Activated CD4-positive, CD25-positive, alpha-beta regulatory T cell treated with anti-CD3 and anti-CD28 coated beads, Interleukin-2, amount 50 U/mL, for 72 hours (primary cell): ENCODE results near the gene PSME3.
"Not testable (repeated sequence)": the region's sequence is repeated elsewhere in the genome, so short reads cannot be mapped to it uniquely, and the experiment has no call there.

Experiments used
- DNase-seq: peaks from one replicate; pipeline ENCODE4 v3.0.0; 2021

PSME3 gene

DNA sequence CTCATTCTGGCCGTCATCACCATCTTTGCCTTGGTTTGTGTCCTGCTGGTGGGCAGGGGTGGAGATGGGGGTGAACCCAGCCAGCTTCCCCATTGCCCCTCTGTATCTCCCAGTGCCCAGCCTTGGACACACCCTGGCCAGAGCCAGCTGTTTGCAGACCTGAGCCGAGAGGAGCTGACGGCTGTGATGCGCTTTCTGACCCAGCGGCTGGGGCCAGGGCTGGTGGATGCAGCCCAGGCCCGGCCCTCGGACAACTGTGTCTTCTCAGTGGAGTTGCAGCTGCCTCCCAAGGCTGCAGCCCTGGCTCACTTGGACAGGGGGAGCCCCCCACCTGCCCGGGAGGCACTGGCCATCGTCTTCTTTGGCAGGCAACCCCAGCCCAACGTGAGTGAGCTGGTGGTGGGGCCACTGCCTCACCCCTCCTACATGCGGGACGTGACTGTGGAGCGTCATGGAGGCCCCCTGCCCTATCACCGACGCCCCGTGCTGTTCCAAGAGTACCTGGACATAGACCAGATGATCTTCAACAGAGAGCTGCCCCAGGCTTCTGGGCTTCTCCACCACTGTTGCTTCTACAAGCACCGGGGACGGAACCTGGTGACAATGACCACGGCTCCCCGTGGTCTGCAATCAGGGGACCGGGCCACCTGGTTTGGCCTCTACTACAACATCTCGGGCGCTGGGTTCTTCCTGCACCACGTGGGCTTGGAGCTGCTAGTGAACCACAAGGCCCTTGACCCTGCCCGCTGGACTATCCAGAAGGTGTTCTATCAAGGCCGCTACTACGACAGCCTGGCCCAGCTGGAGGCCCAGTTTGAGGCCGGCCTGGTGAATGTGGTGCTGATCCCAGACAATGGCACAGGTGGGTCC is 18.4 kb downstream of the PSME3 start:
- not testable (repeated sequence) for DNase-seq

GRCh38 chr17:42852351-42852750 is 19.2 kb downstream of the PSME3 start:
- no peak for DNase-seq

DNA sequence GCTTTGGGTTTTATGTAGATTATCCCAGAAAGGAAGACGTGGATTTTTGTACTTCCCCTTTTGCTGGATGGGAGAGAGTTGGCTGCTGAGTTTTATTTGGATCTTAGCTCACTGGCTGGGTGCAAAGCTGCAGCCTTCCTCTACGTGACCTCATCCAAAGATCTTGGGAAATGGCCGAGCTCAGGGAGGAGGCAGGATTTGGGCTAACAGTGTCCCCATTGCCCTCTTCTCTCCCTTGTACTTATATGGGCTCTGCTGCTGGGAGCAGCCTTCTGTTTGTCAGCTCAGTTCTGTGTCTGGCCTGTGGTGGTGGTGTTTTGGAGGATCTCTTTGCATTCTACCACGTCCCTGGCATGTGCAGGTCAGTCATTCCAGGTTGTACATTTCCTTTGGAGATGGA is 19.8 kb downstream of the PSME3 start:
- DNase-seq, result no peak

DNA sequence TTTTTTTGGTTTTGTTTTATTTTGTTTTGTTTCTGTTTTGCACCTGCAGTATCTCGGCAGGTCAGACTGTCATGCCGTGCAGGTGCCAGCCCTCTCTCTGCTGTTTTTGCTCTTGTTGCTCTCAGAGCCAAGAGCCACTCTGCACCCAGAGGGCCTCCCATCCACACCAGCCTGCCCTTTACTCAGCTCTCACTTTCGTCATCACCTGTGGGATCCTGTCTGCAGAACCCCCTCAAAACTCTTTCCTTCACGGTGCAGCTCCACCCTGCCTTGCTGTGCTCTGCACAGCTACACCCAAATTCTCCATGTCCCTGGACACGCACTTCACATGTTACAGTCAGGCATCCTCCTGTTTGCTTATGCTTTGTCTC is 20.4 kb downstream of the PSME3 start:
- DNase-seq, result no peak

- DNase-seq, result no peak
These were observed 21.0 kb downstream of the PSME3 start for GRCh38 chr17:42853968-42854790.

DNA sequence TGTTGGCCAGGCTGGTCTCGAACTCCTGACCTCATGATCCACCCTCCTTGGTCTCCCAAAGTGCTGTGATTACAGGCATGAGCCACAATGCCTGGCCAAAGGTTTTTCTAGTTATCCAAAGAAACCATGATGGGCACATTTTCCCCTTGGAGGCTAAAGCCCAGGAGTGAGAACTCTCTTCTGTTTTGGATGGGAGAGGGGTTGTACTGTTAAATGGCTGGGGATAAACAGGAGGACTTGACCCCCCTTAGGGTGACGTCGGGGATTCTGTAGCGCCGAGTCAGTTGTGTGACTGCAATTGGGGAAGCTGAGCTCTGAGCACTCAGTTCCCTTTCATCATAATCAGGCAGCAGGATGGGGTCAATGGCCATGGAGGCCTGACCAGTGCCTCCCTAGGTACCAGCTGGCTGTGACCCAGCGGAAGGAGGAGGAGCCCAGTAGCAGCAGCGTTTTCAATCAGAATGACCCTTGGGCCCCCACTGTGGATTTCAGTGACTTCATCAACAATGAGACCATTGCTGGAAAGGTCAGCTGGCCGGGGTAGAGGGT is 21.9 kb downstream of the PSME3 start:
- DNase-seq, result no peak

- DNase-seq, result not testable (repeated sequence)
These were observed 22.9 kb downstream of the PSME3 start for GRCh38 chr17:42856093-42856492.

DNA sequence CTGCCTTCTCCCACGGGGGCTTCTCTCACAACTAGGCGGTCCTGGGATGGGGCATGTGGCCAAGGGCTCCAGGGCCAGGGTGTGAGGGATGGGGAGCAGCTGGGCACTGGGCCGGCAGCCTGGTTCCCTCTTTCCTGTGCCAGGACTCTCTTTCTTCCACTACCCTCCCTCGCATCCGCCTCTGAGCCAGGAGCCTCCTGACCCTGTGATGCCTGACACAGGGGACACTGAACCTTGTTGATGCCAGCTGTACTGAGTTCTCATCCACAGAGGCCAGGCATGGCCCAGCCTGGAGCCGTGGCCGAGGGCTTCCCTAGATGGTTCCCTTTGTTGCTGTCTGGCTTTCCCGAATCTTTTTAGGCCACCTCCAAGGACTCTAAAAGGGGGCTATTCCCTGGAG is 23.3 kb downstream of the PSME3 start:
- DNase-seq, result not testable (repeated sequence)

DNA sequence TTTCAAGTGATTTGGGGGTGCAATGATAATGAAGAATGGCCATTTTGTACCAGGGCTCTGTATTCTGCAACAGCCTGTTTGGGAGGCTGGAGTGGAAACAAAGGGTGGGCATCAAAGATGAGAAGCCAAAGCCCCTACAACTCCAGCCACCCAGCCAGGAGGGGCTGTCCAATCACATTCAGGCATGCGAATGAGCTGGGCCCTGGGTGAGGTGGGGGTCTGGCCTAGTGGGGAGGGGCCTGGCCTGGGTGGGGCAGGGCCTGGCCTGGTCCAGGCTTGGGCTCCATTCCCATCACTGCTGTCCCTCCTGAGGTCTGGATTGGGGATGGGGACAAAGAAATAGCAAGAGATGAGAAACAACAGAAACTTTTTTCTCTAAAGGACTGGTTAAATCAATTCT is 24.2 kb downstream of the PSME3 start:
- DNase-seq, result no peak

GRCh38 chr17:42865638-42866094 is 32.5 kb downstream of the PSME3 start:
- no peak for DNase-seq

DNA sequence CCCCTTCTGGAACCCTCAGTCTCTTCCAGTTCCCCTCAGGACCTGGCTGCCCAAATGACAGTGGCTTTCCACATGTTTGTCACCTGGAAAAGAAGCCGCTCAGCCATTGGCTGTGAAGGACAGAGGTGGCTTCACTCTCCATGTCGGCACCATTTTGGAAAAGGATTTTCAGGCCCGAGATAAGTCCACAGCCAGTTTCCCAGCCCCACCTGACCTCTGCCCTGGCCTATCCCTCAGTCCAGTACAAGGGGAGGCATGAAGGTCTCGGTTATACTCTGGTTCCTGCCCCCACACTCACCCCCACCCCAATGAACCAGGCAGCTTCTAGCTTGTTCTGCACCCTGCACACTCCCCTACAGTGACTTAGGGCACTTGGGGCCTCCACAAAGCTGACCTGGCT is 33.0 kb downstream of the PSME3 start:
- DNase-seq, result no peak

DNA sequence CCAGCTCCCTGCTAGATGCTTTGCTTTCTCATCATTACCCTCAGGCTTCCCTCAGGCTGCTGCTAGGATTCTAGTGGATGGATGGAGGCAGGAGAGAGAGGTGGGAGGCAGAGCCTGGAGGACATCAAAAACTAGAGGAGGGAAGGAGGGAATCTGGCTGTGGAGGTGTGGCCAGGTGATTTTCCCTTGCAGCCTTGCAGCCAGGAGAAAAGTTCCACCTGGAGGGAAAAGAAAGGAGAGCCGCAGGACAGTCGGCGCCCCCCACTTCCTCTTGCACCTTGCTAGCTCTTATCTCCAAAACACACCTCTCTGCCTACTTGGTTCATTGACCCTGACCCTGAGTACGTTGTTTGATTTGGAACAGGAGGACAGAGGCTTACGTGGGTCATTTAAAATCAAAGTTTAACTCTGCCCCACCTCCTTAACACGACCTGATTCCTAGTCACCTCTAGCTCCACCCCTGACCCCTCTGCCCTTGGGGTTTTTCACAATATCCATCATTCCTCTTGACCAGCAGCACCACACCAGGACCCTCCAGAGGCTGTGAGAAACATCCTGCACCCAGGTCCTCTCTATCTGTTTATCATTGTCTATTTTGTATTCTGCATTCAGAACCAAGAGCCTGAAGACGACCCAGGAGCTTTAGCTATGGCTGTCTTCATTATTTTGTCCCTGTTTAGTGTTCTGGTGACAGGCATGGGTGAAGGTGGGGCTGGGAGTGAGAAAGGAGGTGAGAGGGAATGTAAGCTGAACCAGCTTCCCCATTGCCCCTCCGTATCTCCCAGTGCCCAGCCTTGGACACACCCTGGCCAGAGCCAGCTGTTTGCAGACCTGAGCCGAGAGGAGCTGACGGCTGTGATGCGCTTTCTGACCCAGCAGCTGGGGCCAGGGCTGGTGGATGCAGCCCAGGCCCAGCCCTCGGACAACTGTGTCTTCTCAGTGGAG is 33.7 kb downstream of the PSME3 start:
- DNase-seq, result no peak

DNA sequence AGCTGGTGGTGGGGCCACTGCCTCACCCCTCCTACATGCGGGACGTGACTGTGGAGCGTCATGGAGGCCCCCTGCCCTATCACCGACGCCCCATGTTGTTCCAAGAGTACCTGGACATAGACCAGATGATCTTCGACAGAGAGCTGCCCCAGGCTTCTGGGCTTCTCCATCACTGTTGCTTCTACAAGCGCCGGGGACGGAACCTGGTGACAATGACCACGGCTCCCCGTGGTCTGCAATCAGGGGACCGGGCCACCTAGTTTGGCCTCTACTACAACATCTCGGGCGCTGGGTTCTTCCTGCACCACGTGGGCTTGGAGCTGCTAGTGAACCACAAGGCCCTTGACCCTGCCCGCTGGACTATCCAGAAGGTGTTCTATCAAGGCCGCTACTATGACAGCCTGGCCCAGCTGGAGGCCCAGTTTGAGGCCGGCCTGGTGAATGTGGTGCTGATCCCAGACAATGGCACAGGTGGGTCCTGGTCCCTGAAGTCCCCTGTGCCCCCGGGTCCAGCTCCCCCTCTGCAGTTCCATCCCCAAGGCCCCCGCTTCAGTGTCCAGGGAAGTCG is 34.6 kb downstream of the PSME3 start:
- DNase-seq, result not testable (repeated sequence)

DNA sequence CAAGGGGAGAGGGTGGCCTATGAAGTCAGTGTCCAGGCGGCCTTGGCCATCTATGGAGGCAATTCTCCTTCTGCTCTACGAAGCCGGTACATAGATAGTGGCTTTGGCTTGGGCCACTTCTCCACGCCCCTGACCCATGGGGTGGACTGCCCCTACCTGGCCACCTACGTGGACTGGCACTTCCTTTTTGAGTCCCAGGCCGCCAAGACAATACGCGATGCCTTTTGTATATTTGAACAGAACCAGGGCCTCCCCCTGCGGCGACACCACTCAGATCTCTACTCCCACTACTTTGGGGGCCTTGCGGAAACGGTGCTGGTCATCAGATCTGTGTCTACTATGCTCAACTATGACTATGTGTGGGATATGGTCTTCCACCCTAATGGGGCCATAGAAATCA is 35.1 kb downstream of the PSME3 start:
- DNase-seq, result no peak

- DNase-seq, result no peak
These were observed 38.5 kb downstream of the PSME3 start for GRCh38 chr17:42871647-42872046.

GRCh38 chr17:42872251-42872965 is 39.2 kb downstream of the PSME3 start:
- DNase-seq, result no peak

DNA sequence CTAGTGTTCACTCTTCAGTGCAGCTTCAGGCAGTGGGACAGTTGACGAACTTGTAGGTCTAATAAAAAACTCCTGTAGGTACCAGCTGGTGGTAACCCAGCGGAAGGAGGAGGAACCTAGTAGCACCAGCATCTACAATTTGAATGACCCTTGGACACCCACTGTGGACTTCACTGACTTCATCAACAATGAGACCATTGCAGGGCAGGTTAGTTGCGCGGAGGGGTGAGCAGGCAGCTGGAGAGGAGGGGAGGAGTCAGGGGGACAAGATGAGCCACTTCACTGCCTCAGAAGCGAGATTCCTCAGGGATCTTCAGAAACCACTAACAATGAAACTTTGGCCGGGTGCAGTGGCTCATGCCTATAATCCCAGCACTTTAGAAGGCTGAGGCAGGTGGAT is 40.1 kb downstream of the PSME3 start:
- DNase-seq, result no peak

DNA sequence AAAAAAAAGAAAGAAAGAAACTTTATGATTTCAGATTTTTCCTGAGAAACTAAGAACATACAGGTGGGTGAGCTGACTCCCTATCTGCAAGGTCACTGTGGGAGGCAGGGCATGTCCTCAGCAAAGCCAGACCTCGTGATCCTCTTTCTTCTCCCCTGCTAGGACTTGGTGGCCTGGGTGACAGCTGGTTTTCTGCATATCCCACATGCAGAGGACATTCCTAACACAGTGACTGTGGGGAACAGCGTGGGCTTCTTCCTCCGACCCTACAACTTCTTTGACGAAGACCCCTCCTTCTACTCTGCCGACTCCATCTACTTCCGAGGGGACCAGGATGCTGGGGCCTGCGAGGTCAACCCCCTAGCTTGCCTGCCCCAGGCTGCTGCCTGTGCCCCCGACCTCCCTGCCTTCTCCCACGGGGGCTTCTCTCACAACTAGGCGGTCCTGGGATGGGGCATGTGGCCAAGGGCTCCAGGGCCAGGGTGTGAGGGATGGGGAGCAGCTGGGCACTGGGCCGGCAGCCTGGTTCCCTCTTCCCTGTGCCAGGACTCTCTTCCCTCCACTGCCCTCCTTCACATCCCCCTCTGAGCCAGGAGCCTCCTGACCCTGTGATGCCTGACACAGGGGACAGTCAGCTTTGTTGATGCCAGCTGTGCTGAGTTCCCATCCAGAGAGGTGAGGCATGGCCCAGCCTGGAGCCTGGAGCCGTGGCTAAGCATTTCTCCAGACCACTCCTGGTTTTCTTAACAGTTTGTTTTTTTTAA is 40.9 kb downstream of the PSME3 start:
- not testable (repeated sequence) for DNase-seq

GRCh38 chr17:42877037-42877436 is 43.8 kb downstream of the PSME3 start:
- DNase-seq, result no peak

DNA sequence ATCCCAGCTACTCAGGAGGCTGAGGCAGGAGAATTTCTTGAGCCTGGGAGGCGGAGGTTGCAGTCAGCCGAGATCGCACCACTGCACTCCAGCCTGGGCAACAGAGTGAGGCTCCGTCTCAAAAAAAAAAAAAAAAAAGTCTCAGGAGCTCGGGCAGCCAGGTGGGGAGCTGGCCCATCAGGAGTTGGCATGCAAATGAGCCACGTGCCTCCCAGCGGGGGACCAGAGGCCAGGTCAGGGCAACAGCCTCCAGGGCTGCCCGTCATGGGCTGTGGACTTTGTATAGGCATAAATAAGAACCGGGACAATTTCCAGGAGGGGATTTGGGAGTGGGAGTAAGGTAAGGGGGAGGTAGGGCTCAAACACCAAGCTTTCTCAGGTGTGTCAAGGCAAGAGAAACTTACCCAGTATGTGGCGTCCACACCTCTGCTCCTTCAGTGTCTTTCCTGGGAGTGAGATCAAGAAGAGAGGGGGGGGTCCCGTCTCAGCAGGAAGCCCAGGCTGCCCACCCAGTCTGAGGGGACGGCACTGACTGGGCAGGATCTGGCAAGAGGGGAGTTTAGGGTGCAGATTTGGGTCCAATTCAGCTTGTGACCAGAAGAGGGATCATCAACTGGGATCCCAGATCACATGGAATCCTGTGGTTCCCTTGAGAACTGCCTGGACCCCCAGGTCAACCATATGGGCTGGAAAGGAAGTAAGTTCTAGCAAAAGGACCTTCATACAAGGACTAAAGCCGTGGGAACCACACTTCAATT is 45.1 kb downstream of the PSME3 start:
- no peak for DNase-seq
